ENCODE results near the gene RGS3.
A peak's percentile ranks its signal among the peaks of the same experiment; 100 is the strongest.

RGS3 gene

DNA sequence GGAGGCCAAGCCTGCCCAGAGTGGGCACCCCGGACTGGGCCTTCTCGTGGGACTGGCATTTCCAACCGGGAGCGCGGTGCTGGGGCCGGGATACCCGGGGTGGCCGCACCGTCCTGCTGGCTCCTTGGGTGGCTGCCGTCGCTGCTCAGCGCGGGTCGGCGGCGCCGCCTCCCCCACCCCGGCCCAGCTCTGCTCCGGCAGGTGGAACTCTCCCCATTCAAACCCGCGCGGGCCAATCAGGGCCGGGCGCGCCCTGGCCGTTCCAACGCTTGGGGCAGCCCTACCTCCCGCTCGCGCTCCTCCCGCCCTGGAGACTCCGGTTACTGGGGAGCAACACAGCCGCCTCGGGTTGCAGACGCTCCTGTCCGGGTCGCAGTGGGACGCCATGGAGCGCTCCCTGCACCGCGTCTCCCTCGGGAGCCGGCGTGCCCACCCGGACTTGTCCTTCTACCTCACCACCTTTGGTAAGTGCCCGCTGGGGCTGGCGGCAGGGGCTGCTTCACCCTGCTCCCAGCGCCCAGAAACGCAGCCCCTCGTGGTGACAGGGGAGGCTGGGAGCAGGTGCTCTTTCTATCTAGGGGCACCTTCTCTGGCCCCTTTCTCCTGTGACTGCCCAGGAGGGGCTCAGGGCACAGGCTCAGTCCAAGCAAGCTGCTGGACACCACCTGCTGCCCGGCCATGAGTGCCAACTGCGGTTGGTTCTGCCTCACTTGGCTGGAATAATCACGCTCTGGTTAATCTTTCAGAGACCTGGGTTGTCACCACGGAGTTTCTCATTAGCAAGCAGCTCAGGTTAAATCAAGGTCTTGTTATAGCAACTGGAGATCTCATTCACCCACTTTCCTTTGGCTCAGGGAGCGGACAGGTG is at the start of gene RGS3:
Gene RGS3, plus strand, starts transcription at position 310 of the 868 bp plus-strand sequence. Its CDS starts 76 bp downstream, at position 386.
- DNase-seq (ENCODE audit: low read depth): no peak
- H3K4me3 ChIP-seq (ENCODE audit: control insufficient read depth, low read depth, low read length): peak within 1 kb of the TSS; percentile 4

DNA sequence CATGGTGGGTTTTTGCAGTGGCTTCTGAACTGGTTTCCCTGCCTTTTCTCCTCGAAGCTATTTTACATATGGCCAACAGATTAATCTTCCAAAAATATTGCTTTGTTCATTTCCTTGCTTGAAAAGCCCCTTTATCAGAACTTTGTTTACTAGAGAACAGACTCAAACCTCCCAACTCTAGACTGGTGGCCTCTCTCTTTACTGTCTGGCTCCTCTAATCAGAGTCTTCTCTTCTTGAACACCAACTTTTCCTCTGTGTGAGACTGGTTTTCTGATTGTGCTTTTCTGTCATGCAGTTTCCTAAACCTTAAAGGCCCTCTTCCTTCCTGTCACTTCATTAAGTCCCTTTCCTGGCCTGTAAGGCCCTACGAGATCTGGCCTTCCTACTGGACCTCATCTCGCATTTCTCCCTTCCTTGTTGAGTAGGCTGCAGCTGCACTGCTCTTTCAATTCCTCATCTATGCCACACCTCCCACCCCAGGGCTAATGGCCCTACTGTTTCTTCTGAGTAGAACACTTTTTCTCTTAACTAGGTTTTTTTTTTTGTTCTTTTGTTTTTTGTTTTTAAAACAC is 47.3 kb upstream of the RGS3 start:
- no peak for DNase-seq (ENCODE audit: low read depth)
- H3K4me3 ChIP-seq (ENCODE audit: control insufficient read depth, low read depth, low read length): no peak overlapping the region
- TF ChIP-seq, protein P1, sequence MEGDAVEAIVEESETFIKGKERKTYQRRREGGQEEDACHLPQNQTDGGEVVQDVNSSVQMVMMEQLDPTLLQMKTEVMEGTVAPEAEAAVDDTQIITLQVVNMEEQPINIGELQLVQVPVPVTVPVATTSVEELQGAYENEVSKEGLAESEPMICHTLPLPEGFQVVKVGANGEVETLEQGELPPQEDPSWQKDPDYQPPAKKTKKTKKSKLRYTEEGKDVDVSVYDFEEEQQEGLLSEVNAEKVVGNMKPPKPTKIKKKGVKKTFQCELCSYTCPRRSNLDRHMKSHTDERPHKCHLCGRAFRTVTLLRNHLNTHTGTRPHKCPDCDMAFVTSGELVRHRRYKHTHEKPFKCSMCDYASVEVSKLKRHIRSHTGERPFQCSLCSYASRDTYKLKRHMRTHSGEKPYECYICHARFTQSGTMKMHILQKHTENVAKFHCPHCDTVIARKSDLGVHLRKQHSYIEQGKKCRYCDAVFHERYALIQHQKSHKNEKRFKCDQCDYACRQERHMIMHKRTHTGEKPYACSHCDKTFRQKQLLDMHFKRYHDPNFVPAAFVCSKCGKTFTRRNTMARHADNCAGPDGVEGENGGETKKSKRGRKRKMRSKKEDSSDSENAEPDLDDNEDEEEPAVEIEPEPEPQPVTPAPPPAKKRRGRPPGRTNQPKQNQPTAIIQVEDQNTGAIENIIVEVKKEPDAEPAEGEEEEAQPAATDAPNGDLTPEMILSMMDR (conservative IDR thresholded peaks at IDR 0.05; ENCODE audit: control insufficient read depth, insufficient read depth, low read depth, low read length): no peak

More for the DNA sequence above, at the start of gene RGS3:
- TF ChIP-seq, protein P1 (conservative IDR thresholded peaks at IDR 0.05; ENCODE audit: control insufficient read depth, insufficient read depth, low read depth, low read length): no peak

DNA sequence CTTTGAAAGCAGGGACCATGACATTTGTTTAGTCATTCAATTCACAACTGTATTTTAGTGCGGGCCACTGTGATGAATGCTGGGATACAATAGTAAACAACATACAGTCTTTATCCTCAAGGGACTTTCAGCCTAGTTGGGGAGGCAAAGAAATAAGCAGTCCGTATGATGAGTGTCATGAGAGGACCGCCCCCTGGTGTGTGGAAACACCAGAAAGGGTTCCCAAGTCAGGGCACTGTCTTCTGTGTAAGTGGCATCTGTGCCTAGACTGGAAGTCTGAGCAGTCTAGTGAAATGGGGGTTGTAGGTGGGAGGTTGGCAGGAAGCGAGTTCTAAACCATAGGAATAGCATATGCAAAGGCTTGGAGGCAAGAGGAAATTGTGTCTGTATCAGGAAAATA is 46.2 kb upstream of the RGS3 start:
- TF ChIP-seq, protein P1 (conservative IDR thresholded peaks at IDR 0.05; ENCODE audit: control insufficient read depth, insufficient read depth, low read depth, low read length): no peak
- no peak for DNase-seq (ENCODE audit: low read depth)
- H3K4me3 ChIP-seq (ENCODE audit: control insufficient read depth, low read depth, low read length): no peak overlapping the region

DNA sequence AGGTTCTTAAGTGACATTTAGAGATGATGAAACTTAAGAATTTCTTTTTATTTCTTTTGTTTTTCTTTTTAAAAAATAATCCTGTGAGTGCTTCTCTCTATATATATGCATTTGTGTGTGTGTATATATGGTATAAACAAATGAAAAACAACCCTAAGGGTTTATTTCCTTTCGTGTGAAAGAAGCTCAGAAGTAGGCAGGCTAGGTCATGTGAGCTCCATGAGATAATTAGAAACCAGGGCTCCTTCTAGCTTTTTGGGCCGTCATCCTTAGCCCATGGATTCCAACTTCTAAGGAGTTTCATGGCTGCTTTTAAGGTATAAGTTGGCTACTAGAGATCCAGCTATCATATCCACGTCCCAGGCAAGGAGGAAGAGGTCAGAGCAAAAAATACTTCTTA is 41.8 kb upstream of the RGS3 start:
- TF ChIP-seq, protein P1 (conservative IDR thresholded peaks at IDR 0.05; ENCODE audit: control insufficient read depth, insufficient read depth, low read depth, low read length): no peak
- no peak overlapping the region for H3K4me3 ChIP-seq (ENCODE audit: control insufficient read depth, low read depth, low read length)
- no peak for DNase-seq (ENCODE audit: low read depth)

DNA sequence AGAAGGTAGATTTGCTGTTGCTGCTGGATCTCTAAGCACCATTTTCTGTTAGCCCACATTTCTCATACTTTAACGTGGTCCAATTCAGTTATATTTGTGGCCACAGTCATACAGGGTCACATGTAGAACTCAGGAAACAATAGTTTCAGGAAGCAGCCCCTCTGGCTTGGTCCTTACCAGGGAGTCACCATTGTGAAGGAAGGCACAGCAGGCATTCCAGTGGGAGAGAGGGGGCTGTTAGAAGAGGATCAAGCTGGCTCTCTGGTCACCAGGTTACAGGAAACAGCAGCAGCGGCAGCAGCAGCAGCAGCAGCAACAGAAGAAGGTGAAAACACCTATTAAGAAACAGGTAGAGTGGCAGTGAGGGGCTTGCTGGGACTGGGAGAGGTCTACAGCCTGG is 38.5 kb upstream of the RGS3 start:
- no peak overlapping the region for H3K4me3 ChIP-seq (ENCODE audit: control insufficient read depth, low read depth, low read length)
- TF ChIP-seq, protein P1 (conservative IDR thresholded peaks at IDR 0.05; ENCODE audit: control insufficient read depth, insufficient read depth, low read depth, low read length): no peak
- no peak for DNase-seq (ENCODE audit: low read depth)

DNA sequence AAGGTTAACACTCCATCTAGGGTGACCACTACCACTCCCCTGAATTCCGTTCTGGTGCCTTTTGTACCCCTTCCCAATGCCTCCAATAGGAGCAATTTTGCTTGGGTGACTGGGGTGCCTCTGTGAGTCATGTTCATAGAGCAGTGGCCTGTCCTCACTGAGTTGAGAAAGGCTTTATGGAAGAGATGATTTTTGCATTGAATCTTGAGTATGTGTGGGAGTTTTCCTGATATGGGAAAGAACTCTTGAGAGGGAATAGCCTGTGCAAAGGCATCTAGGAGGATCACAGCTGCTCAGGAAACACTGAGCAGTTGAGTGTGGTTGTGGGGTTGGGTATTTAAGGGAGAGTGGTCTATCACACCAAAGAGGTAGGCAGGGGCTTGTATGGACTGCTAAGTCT is 36.8 kb upstream of the RGS3 start:
- TF ChIP-seq, protein P1 (conservative IDR thresholded peaks at IDR 0.05; ENCODE audit: control insufficient read depth, insufficient read depth, low read depth, low read length): no peak
- DNase-seq (ENCODE audit: low read depth): no peak
- no peak overlapping the region for H3K4me3 ChIP-seq (ENCODE audit: control insufficient read depth, low read depth, low read length)
